MCF 10A (cell line): ENCODE measurements around the gene ANGPTL8. TPM values are rescaled to one million over a fixed set of nuclear protein-coding genes. Genes with fewer than 3 reads are reported as not detected.

ENCODE experiments used
- BruUV-seq: library from RNA; stranded (reverse); fragments of 400-500 nt; replicated peaks from 2 replicates; lab custom pipeline; 2021; lab: Mats Ljungman, UMichigan
- CTCF ChIA-PET: fragments of 300-600 bp; sonication (Branson Sonifier 250); formaldehyde crosslinking; extraction: SDS; loops from one replicate; lab custom pipeline; 2021; ENCODE audit warnings: antibody characterized with exemption, inconsistent platforms; lab: Yijun Ruan, JAX
- POLR2A ChIA-PET: fragments of 300-600, 350-650 bp; sonication (Branson Sonifier 250); formaldehyde crosslinking; extraction: SDS; loops from one replicate; lab custom pipeline; 2020; ENCODE audit warnings: antibody characterized with exemption, inconsistent platforms; lab: Yijun Ruan, JAX
- DNase-seq: peaks from one replicate; pipeline ENCODE4 v3.0.0-alpha.2; 2018; ENCODE audit not compliant: unreplicated experiment
- H3K27ac Mint-ChIP-seq: one replicate; pipeline ENCODE4 v1.8.0; 2022; ENCODE audit warnings: mild to moderate bottlenecking, low read depth, mixed read lengths; ENCODE audit not compliant: unreplicated experiment
- H3K27me3 Mint-ChIP-seq: one replicate; pipeline ENCODE4 v1.8.0; 2022; ENCODE audit warnings: mixed read lengths; ENCODE audit not compliant: insufficient read depth, unreplicated experiment
- H3K36me3 Mint-ChIP-seq: one replicate; pipeline ENCODE4 v1.8.0; 2022; ENCODE audit warnings: mild to moderate bottlenecking, moderate library complexity, mixed read lengths; ENCODE audit not compliant: insufficient read depth, unreplicated experiment
- H3K4me1 Mint-ChIP-seq: one replicate; pipeline ENCODE4 v1.8.0; 2022; ENCODE audit warnings: mixed read lengths; ENCODE audit not compliant: insufficient read depth, unreplicated experiment
- H3K4me3 Mint-ChIP-seq: one replicate; pipeline ENCODE4 v1.8.0; 2022; ENCODE audit warnings: mild to moderate bottlenecking, moderate library complexity, mixed read lengths; ENCODE audit not compliant: unreplicated experiment
- H3K9me3 Mint-ChIP-seq: one replicate; pipeline ENCODE4 v1.8.0; 2022; ENCODE audit warnings: mixed read lengths; ENCODE audit not compliant: unreplicated experiment
- CTCF ChIP-seq: fragments of 200-600 bp; IDR thresholded peaks from one replicate; pipeline ENCODE4 v1.8.0; 2022; ENCODE audit warnings: antibody characterized with exemption, mild to moderate bottlenecking; ENCODE audit not compliant: unreplicated experiment
- intact Hi-C: fragments of 100-400 bp; cut with micrococcal nuclease; formaldehyde crosslinking; loops from 2 replicates; pipeline ENCODE4 v1.14.1; 2022
- total RNA-seq: library from RNA; stranded (reverse); gene quantifications from 2 replicates; pipeline ENCODE4 v1.2.3, GENCODE V29; 2022

Gene ANGPTL8
- total RNA-seq, 1 experiment from 2014 or later: not detected

DNA sequence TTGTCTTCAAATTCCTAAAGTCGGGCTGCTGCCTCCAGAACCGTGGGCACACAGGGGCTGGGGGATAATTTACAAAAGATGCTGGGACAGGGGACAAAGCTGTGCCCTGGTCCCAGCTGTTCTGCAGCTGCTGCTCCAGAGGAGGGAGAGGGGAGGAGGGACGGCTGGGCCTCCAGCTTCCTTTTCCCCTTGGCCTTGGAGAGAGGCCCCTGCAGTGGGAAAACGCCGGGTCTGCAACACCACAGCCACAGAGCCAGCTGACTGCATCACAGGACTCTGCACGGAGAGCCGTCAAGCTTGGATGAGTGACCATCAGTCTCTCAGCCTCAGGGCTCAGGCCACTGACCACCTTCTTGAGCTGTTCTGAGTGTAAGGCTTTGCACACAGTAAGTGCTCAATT, 16.8 kb downstream of the ANGPTL8 start:
- no peak for DNase-seq
- BruUV-seq: no TSS peak
- TF ChIP-seq CTCF: no peak
- no peaks in the 10 kb centered on the region for H3K9me3 Mint-ChIP-seq
- H3K4me1 Mint-ChIP-seq: no peaks in the 10 kb centered on the region
- no peaks in the 10 kb centered on the region for H3K27me3 Mint-ChIP-seq
- peaks cover 6% of the 10 kb centered on the region for H3K36me3 Mint-ChIP-seq
- H3K4me3 Mint-ChIP-seq: no peak overlapping the region
- CTCF ChIA-PET: interaction anchor here (0.5 to 2.2 kb wide), 4 partner anchors 9 to 221 kb away, joined by 3 to 11 read pairs (median 4); no protein-coding TSS in a partner anchor
- POLR2A ChIA-PET: interaction anchor here (0.7 kb wide), 1 partner anchor 326 kb away, joined by 3 read pairs; no protein-coding TSS in a partner anchor
- no peak overlapping the region for H3K27ac Mint-ChIP-seq
- intact Hi-C loops: no loop called here

DNA sequence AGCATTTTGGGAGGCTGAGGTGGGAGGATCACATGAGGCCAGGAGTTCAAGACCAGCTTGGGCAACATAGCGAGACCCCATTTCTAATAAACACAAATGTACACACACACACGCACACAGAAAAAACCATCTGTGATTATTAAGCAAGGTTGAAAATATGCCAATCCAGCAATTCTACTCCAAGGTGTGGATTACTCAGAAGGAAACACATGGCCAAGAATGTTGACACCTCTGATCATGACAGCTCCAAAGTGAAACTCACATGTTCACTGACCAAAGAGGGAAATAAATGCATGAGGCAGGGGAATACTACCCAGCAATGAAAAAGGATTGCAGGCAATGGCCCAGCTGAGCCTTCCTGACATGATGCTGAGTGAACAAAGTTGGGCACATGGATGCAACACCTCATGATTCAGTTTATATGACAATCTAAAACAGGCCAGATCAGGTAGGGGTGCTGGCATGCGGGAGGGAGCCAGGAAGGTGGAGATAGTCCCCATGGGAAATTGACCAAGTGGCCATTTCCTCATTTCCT, 18.5 kb downstream of the ANGPTL8 start:
- ChIA-PET CTCF (interaction anchor here (0.6 kb wide), 1 partner anchor 55 kb away, joined by 3 read pairs; no protein-coding TSS in a partner anchor), POLR2A (no interaction called here)
- DNase-seq: peak; percentile 32
- no peaks in the 10 kb centered on the region for H3K4me1 Mint-ChIP-seq
- no peak overlapping the region for H3K27ac Mint-ChIP-seq
- H3K36me3 Mint-ChIP-seq: peaks cover 6% of the 10 kb centered on the region
- no peak for TF ChIP-seq CTCF
- H3K27me3 Mint-ChIP-seq: no peaks in the 10 kb centered on the region
- no TSS peak for BruUV-seq
- no peak overlapping the region for H3K4me3 Mint-ChIP-seq
- no peaks in the 10 kb centered on the region for H3K9me3 Mint-ChIP-seq
- intact Hi-C loops: no loop called here

DNA sequence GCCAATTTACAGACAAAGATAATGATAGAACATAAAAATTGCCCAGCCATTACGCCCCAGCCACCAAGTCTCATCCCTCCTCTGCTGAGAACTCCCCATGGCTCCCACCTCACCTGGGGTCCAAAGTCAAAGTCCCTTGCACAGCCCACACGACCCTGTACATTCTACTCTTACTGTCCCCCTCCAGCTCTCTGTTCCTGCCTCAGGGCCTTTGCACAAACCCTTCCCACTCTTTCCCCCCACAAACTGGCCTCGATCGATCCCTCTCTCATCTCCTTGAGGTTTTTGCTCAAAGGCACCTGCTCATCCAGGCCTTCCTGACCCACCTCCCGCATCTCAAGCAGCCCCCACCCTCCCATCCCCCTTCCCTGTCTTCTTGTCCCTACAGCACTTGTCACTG, 21.6 kb downstream of the ANGPTL8 start:
- peaks cover 16% of the 10 kb centered on the region for H3K4me1 Mint-ChIP-seq
- ChIA-PET CTCF (interaction anchor here (1.0 kb wide), 1 partner anchor 11 kb away, joined by 4 read pairs; no protein-coding TSS in a partner anchor), POLR2A (interaction anchor here (1.2 kb wide), 1 partner anchor 70 kb away, joined by 3 read pairs; no protein-coding TSS in a partner anchor)
- peaks cover 11% of the 10 kb centered on the region for H3K36me3 Mint-ChIP-seq
- DNase-seq: no peak
- no peaks in the 10 kb centered on the region for H3K9me3 Mint-ChIP-seq
- H3K27ac Mint-ChIP-seq: peak overlapping the region; percentile 75
- no peak for TF ChIP-seq CTCF
- H3K27me3 Mint-ChIP-seq: no peaks in the 10 kb centered on the region
- intact Hi-C loops: no loop called here
- no TSS peak for BruUV-seq
- peak overlapping the region; percentile 65 for H3K4me3 Mint-ChIP-seq

GRCh38 chr19:11261431-11261970, 22.1 kb downstream of the ANGPTL8 start:
- H3K27ac Mint-ChIP-seq: peak overlapping the region; percentile 75
- peaks cover 19% of the 10 kb centered on the region for H3K4me1 Mint-ChIP-seq
- intact Hi-C loops: no loop called here
- no peak for DNase-seq
- no peak for TF ChIP-seq CTCF
- no peaks in the 10 kb centered on the region for H3K9me3 Mint-ChIP-seq
- ChIA-PET CTCF (interaction anchor here (1.0 kb wide), 1 partner anchor 11 kb away, joined by 4 read pairs; no protein-coding TSS in a partner anchor), POLR2A (interaction anchor here (1.2 kb wide), 1 partner anchor 70 kb away, joined by 3 read pairs; no protein-coding TSS in a partner anchor)
- H3K4me3 Mint-ChIP-seq: peak overlapping the region; percentile 65
- H3K36me3 Mint-ChIP-seq: peaks cover 11% of the 10 kb centered on the region
- BruUV-seq: no TSS peak
- no peaks in the 10 kb centered on the region for H3K27me3 Mint-ChIP-seq
